HepG2 (cell line): ENCODE data around the gene FOXN3. TPM values are rescaled to one million over a fixed set of nuclear protein-coding genes. Genes with fewer than 3 reads are reported as not detected.

ENCODE experiments used
- ATF6 ChIP-seq: sonication (generic); formaldehyde crosslinking; conservative IDR thresholded peaks from 2 replicates; pipeline ENCODE4 v1.4.0; 2020; ENCODE audit warnings: missing genetic modification reagents
- CREB1 ChIP-seq, 2 experiments: fragments of 450-650 bp in 1 of 2; IDR thresholded peaks; 2 replicates each; pipeline ENCODE4 v1.6.1; 2016 to 2017; ENCODE audit warnings: control low read depth in 1 of 2, mild to moderate bottlenecking in 1 of 2, missing compliant biosample characterization in 1 of 2, missing genetic modification characterization in 1 of 2
- FOXK2 ChIP-seq: fragments of 450-650 bp; IDR thresholded peaks from 2 replicates; pipeline ENCODE4 v1.6.1; 2016
- HHEX ChIP-seq: IDR thresholded peaks from 2 replicates; pipeline ENCODE4 v1.6.1; 2016; ENCODE audit warnings: control low read depth
- IKZF4 ChIP-seq: sonication (generic); formaldehyde crosslinking; IDR thresholded peaks from 2 replicates; pipeline ENCODE4 v1.5.1; 2020; ENCODE audit warnings: borderline replicate concordance, mild to moderate bottlenecking, low read depth, missing genetic modification reagents; ENCODE audit errors: not compliant biosample characterization
- MEF2D ChIP-seq: sonication (generic); formaldehyde crosslinking; IDR thresholded peaks from 2 replicates; pipeline ENCODE4 v1.5.1; 2020; ENCODE audit warnings: mild to moderate bottlenecking, missing genetic modification reagents
- MTA3 ChIP-seq: sonication (generic); formaldehyde crosslinking; IDR thresholded peaks from 2 replicates; pipeline ENCODE4 v1.4.0; 2020; ENCODE audit warnings: missing genetic modification reagents
- MYNN ChIP-seq: sonication (generic); formaldehyde crosslinking; IDR thresholded peaks from 2 replicates; pipeline ENCODE4 v1.4.0; 2020; ENCODE audit warnings: mild to moderate bottlenecking, low read depth, missing genetic modification reagents
- NFIC ChIP-seq: IDR thresholded peaks from 2 replicates; pipeline ENCODE4 v1.6.1; 2012; ENCODE audit warnings: mild to moderate bottlenecking, low read length, inconsistent platforms
- NR2F1 ChIP-seq, 2 experiments: fragments of 450-650 bp in 1 of 2; formaldehyde crosslinking in 1 of 2; IDR thresholded peaks; 2 replicates each; pipeline versions ENCODE4 v1.5.0 to v1.6.1; 2016 to 2020; ENCODE audit warnings: mild to moderate bottlenecking in 1 of 2, missing compliant biosample characterization in 1 of 2, missing genetic modification reagents in 1 of 2, moderate library complexity in 1 of 2
- PHF21A ChIP-seq: sonication (generic); formaldehyde crosslinking; IDR thresholded peaks from 2 replicates; pipeline ENCODE4 v1.5.0; 2020; ENCODE audit warnings: mild to moderate bottlenecking, missing genetic modification reagents
- SMYD3 ChIP-seq: sonication (generic); formaldehyde crosslinking; IDR thresholded peaks from 2 replicates; pipeline ENCODE4 v1.8.1; 2023; ENCODE audit warnings: mild to moderate bottlenecking, missing genetic modification reagents
- TP53 ChIP-seq: sonication (generic); formaldehyde crosslinking; conservative IDR thresholded peaks from 2 replicates; pipeline ENCODE4 v1.4.0; 2020; ENCODE audit warnings: missing genetic modification reagents
- ZNF180 ChIP-seq: sonication (generic); formaldehyde crosslinking; IDR thresholded peaks from 2 replicates; pipeline ENCODE4 v1.4.0; 2020; ENCODE audit warnings: low read depth, missing genetic modification reagents, borderline replicate concordance
- ZNF224 ChIP-seq: sonication (generic); formaldehyde crosslinking; IDR thresholded peaks from 2 replicates; pipeline ENCODE4 v1.5.0; 2020; ENCODE audit warnings: mild to moderate bottlenecking, missing genetic modification reagents
- ZNF335 ChIP-seq: sonication (generic); formaldehyde crosslinking; IDR thresholded peaks from 2 replicates; pipeline ENCODE4 v1.4.0; 2020; ENCODE audit warnings: missing genetic modification reagents
- ZNF446 ChIP-seq: sonication (generic); formaldehyde crosslinking; IDR thresholded peaks from 2 replicates; pipeline ENCODE4 v1.5.0; 2020; ENCODE audit warnings: mild to moderate bottlenecking, missing genetic modification reagents
- ZNF557 ChIP-seq: sonication (generic); formaldehyde crosslinking; IDR thresholded peaks from 2 replicates; pipeline ENCODE4 v1.4.0; 2020; ENCODE audit warnings: missing genetic modification reagents
- ZNF562 ChIP-seq: sonication (generic); formaldehyde crosslinking; IDR thresholded peaks from 2 replicates; pipeline ENCODE4 v1.8.0; 2022; ENCODE audit warnings: missing genetic modification reagents, borderline replicate concordance
- ZNF619 ChIP-seq: sonication (generic); formaldehyde crosslinking; IDR thresholded peaks from 2 replicates; pipeline ENCODE4 v1.4.0; 2020; ENCODE audit warnings: mild to moderate bottlenecking, missing genetic modification reagents
- ZNF709 ChIP-seq: sonication (generic); formaldehyde crosslinking; IDR thresholded peaks from 2 replicates; pipeline ENCODE4 v1.5.0; 2020; ENCODE audit warnings: mild to moderate bottlenecking, missing genetic modification reagents
- polyA plus RNA-seq, 8 experiments: library from polyadenylated mRNA; depleted of rRNA in 3 of 8; stranded (reverse) in 7 of 8; unstranded in 1 of 8; fragments of >200 nt; fragmentation: Illumina TruSeq in 4 of 8; extraction: Trizol in 4 of 8; gene quantifications; 2 replicates each; pipeline versions ENCODE4 v1.2.1 to v1.2.3, GENCODE V29; 2011 to 2016; ENCODE audit warnings: low read depth in 4 of 8, missing spikeins in 1 of 8, mixed read lengths in 1 of 8; ENCODE audit not compliant: insufficient read depth in 1 of 8
- total RNA-seq, 5 experiments: library from RNA; depleted of rRNA; stranded (reverse); fragments of >200 nt; fragmentation: Illumina TruSeq; extraction: Trizol; gene quantifications; 2 replicates each; pipeline ENCODE4 v1.2.3, GENCODE V29; 2016; ENCODE audit warnings: low read depth in 1 of 5
- TF ChIP-seq, protein P1 (sequence below): sonication (generic); formaldehyde crosslinking; IDR thresholded peaks from 2 replicates; pipeline ENCODE4 v1.5.1; 2020; ENCODE audit warnings: mild to moderate bottlenecking, missing genetic modification reagents, moderate library complexity
- TF ChIP-seq, protein P2 (sequence below): sonication (generic); formaldehyde crosslinking; IDR thresholded peaks from 2 replicates; pipeline ENCODE4 v1.8.0; 2022; ENCODE audit warnings: low read depth, missing genetic modification reagents
- TF ChIP-seq, protein P3 (sequence below): sonication (generic); formaldehyde crosslinking; IDR thresholded peaks from 2 replicates; pipeline ENCODE4 v1.5.1; 2020; ENCODE audit warnings: missing genetic modification reagents, mild to moderate bottlenecking, borderline replicate concordance
- TF ChIP-seq, protein P4 (sequence below): sonication (generic); formaldehyde crosslinking; IDR thresholded peaks from 2 replicates; pipeline ENCODE4 v1.8.1; 2022; ENCODE audit warnings: mild to moderate bottlenecking, missing genetic modification reagents

The FOXN3 gene
- total and polyA plus RNA-seq, 2 of the 13 experiments (the other 11 are each of a cell fraction or from before 2014, with no cell fraction given) = 32.4 to 70.2 TPM

- TF ChIP-seq, protein P1, sequence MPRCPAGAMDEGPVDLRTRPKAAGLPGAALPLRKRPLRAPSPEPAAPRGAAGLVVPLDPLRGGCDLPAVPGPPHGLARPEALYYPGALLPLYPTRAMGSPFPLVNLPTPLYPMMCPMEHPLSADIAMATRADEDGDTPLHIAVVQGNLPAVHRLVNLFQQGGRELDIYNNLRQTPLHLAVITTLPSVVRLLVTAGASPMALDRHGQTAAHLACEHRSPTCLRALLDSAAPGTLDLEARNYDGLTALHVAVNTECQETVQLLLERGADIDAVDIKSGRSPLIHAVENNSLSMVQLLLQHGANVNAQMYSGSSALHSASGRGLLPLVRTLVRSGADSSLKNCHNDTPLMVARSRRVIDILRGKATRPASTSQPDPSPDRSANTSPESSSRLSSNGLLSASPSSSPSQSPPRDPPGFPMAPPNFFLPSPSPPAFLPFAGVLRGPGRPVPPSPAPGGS (CRISPR knock-in tag) = peak; percentile 32; the same call in 1 of the 2 replicates
- TF ChIP-seq NR2F1 (CRISPR knock-in tag; IDR thresholded peaks at IDR 0.05) (no peak), HHEX (no peak), PHF21A (CRISPR knock-in tag) (peak; percentile 40; the same call in 1 of the 2 replicates), MTA3 (no peak), ZNF335 (CRISPR knock-in tag) (0 out of 2 replicates have a peak, but pooled peaks have one; percentile 37), ZNF446 (CRISPR knock-in tag) (no peak), ZNF557 (CRISPR knock-in tag) (no peak), IKZF4 (peak; percentile 19), FOXK2 (no peak), ZNF562 (no peak), ATF6 (CRISPR knock-in tag) (no peak), MEF2D (peak; percentile 69), ZNF709 (CRISPR knock-in tag) (no peak), SMYD3 (CRISPR knock-in tag) (no peak), ZNF180 (CRISPR knock-in tag) (no peak), NFIC (no peak), ZNF224 (CRISPR knock-in tag) (no peak), TP53 (CRISPR knock-in tag) (no peak), MYNN (CRISPR knock-in tag) (no peak), ZNF619 (no peak), CREB1 (IDR thresholded peaks at IDR 0.05) (no peak), CREB1 (CRISPR knock-in tag; IDR thresholded peaks at IDR 0.05) (no peak)
- TF ChIP-seq, protein P2, sequence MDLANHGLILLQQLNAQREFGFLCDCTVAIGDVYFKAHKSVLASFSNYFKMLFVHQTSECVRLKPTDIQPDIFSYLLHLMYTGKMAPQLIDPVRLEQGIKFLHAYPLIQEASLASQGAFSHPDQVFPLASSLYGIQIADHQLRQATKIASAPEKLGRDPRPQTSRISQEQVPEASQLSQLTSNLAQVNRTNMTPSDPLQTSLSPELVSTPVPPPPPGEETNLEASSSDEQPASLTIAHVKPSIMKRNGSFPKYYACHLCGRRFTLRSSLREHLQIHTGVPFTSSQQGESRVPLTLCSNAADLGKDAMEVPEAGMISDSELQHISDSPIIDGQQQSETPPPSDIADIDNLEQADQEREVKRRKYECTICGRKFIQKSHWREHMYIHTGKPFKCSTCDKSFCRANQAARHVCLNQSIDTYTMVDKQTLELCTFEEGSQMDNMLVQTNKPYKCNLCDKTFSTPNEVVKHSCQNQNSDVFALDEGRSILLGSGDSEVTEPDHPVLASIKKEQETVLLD = no peak
- TF ChIP-seq, protein P3, sequence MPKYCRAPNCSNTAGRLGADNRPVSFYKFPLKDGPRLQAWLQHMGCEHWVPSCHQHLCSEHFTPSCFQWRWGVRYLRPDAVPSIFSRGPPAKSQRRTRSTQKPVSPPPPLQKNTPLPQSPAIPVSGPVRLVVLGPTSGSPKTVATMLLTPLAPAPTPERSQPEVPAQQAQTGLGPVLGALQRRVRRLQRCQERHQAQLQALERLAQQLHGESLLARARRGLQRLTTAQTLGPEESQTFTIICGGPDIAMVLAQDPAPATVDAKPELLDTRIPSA (CRISPR knock-in tag) = no peak
- TF ChIP-seq, protein P4, sequence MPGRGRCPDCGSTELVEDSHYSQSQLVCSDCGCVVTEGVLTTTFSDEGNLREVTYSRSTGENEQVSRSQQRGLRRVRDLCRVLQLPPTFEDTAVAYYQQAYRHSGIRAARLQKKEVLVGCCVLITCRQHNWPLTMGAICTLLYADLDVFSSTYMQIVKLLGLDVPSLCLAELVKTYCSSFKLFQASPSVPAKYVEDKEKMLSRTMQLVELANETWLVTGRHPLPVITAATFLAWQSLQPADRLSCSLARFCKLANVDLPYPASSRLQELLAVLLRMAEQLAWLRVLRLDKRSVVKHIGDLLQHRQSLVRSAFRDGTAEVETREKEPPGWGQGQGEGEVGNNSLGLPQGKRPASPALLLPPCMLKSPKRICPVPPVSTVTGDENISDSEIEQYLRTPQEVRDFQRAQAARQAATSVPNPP (CRISPR knock-in tag) = no peak
Observed at GRCh38 chr14:89417465-89418225, 612 bp upstream of the FOXN3 start (continued).
